Fibroblast of skin of back (primary cell): ENCODE data around the gene MRNIP.
"Not testable (repeated sequence)": the region's sequence is repeated elsewhere in the genome, so short reads cannot be mapped to it uniquely, and the experiment has no call there.

Source experiments
- DNase-seq: peaks from one replicate; pipeline ENCODE4 v3.0.0-alpha.2; 2013

The MRNIP gene

DNA sequence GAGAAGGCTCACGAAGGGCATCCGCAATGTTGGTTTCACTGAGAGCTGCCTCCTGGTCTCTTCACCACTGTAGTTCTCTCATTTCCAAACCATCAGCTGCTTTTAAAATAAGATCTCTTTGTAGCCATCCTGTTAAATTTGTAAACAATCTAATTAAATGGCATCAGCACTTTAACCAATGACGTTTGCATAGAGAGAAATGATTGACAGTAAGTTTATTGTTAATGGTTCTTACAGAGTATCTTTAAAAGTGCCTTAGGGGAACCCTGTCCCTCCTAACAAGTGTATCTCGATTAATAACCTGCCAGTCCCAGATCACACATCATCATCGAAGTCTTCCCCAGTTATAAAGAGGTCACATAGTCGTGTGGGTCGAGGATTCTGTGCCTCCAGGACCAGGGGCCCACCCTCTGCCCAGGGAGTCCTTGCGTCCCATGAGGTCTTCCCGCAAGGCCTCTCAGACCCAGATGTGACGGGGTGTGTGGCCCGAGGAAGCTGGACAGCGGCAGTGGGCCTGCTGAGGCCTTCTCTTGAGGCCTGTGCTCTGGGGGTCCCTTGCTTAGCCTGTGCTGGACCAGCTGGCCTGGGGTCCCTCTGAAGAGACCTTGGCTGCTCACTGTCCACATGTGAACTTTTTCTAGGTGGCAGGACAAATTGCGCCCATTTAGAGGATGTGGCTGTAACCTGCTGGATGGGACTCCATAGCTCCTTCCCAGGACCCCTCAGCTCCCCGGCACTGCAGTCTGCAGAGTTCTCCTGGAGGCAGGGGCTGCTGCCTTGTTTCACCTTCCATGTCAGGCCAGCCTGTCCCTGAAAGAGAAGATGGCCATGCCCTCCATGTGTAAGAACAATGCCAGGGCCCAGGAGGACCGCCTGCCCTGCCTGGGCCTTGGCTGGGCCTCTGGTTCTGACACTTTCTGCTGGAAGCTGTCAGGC, 21.3 kb downstream of the MRNIP start:
- DNase-seq, result no peak

DNA sequence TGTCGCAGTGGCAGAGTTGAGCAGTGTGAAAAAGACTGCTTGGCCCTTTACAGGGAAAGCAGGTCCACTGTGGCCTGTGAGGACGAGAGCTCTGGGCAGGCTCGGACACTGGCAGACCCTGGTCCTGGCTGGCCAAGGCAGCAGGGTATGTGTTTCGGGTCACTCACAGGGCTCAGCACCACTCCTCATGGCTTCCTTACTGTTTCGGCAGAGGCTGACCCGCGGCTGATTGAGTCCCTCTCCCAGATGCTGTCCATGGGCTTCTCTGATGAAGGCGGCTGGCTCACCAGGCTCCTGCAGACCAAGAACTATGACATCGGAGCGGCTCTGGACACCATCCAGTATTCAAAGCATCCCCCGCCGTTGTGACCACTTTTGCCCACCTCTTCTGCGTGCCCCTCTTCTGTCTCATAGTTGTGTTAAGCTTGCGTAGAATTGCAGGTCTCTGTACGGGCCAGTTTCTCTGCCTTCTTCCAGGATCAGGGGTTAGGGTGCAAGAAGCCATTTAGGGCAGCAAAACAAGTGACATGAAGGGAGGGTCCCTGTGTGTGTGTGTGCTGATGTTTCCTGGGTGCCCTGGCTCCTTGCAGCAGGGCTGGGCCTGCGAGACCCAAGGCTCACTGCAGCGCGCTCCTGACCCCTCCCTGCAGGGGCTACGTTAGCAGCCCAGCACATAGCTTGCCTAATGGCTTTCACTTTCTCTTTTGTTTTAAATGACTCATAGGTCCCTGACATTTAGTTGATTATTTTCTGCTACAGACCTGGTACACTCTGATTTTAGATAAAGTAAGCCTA, 22.2 kb downstream of the MRNIP start:
- DNase-seq, result peak; percentile 12

DNA sequence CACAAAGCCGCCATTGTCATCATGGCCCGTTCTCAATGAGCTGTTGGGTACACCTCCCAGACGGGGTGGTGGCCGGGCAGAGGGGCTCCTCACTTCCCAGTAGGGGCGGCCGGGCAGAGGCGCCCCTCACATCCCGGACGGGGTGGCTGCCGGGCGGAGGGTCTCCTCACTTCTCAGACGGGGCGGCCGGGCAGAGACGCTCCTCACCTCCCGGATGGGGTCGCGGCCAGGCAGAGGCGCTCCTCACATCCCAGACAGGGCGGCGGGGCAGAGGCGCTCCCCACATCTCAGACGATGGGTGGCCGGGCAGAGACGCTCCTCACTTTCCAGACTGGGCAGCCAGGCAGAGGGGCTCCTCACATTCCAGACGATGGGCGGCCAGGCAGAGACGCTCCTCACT, 23.7 kb downstream of the MRNIP start:
- DNase-seq, result not testable (repeated sequence)

DNA sequence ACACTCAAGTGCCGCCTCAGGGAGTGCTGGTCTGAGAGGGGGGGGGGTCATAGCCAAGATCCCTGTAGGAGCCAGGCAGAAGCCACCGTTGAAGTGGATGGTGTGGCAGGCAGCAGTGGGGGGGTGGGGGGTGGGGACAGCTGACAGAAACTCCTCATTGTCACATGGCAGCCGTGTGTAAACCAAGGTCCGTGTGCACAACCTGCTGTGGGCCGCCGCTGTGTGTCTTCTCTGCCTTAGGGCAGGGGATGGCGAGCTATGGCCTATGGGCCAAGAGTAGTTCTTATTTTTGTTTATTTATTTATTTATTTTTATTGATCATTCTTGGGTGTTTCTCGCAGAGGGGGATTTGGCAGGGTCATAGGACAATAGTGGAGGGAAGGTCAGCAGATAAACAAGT, 24.5 kb downstream of the MRNIP start:
- DNase-seq, result no peak

DNA sequence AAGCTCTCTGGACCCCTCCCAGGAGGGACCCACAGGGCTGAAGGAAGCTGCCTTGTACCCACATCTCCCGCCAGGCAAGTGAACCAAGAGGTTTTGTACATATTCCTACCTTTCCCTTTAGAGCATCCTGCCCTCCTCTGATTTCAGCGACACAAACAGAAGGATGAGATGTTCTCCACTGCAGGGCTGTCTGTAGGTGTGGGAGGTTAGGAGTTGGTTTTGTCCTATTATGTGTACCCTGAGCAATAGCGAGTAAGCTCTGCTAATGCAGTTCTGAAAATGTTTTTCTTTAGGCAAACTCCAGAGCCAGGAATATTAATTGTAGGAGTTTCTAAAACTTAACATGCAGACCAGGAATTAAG, 24.9 kb downstream of the MRNIP start:
- DNase-seq, result no peak

DNA sequence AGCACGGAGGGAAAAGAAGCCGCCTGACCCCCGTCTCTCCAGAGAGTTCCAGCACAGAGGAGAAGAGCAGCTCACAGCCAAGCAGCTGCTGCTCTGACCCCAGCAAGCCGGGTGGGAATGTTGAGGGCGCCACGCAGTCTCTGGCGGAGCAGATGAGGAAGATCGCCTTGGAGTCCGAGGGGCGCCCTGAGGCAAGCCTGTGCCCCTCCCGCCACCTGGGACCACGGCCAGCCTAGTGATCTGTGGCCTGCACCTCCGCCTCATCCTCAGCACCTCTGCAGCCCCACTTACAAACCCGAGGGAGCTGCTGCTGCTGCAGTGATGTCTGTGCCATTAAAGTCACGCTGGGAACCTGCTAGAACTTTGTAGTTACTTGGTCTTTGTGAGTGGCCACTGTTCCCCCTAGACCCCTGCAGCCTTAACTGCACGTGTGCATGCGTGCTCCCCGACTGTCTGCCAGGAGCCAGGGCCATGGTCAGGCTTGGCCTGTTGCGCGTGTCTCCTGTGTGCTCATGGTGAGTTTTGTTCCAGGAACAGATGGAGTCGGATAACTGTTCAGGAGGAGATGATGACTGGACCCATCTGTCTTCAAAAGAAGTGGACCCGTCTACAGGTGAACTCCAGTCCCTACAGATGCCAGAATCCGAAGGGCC, 25.4 kb downstream of the MRNIP start:
- no peak for DNase-seq

DNA sequence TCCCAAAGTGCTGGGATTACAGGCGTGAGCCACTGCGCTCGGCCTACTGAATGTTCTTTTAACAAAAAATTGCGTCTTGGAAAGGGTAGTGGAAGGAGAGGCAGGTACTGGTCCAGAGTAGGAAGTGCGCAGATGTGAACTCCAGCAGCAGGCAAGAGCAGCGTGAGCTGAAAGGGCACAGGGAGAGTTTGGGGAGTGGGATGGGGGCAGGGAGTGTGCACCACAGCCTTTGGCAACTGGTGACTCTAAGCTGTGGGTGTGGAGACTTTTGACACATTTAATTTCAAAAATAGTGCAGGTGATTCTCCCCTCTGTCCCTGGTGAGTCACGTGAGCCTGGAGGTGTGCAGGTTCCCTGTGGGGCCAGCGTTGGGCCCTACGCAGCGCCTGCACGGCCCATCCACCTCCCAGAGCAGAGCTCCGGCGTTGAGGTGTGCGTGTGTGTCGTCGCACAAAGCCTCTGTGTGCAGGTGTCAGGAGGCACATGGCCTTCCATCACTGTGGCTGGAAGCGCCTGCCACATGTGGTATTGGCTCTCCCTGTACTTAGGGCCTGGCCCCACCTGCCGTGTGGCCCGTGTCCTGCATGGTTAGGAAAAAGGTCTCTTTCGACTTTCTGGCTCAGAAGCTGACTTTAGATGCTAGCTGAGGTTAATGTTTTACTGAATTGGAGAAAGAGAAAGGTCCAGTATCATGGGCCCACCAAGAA, 26.4 kb downstream of the MRNIP start:
- DNase-seq, result no peak

DNA sequence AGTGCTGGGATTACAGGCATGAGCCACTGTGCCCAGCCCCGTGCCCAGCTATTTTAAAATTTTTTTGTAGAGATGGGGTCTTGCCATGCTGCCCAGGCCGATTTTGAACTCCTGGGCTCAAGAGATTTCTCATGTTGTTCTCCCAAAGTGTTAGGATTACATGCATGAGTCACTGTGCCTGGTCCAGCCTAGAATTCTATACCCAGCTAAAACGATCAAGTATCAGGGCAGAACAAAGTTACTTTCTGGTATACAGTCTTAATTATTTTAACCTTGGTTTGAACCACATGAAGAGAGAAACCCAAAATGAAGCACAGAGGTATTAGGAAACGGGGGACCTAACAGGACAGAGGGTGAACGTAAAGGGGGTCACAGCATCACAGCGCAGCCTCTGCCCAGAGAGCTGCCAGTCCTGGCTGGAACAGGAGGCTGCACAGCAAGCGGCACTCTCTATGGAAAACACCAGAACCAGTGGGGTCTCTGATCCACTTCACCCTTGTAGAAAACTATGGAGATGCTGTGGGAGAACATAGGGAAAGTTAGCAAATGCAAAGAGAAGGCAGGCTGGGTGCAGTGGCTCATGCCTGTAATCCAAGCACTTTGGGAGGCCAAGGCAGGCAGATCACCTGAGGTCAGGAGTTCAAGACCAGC, 27.7 kb downstream of the MRNIP start:
- no peak for DNase-seq

DNA sequence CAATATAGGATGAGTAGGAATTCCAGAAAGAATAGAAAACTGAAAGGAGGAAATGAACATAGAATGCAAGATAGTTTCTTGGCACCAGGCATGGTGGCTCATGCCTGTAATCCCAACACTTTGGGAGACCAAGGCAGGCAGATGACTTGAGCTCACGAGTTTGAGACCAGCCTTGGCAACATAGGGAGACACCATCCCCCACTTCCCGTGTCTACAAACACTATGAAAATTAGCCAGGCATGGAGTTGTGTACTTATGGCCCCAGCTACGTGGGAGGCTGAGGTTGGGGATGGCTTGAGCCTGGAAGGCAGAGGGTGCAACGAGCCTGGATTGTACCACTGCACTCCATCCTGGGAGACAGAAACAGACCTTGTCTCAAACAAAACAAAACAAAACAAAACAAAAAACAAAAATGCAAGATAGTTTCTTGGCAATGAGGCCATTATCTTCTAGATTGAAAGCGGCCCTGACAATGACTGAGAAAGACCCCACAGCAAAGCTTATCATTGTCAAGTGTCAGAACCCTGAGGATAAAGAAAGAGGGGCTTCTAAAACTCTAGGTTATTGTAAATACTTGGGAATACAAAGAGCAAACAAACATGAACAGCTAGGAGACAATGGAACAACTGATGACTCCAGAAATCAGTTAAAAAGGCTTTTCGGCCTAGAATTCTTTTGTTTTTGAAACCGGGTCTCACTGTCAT, 28.7 kb downstream of the MRNIP start:
- no peak for DNase-seq

DNA sequence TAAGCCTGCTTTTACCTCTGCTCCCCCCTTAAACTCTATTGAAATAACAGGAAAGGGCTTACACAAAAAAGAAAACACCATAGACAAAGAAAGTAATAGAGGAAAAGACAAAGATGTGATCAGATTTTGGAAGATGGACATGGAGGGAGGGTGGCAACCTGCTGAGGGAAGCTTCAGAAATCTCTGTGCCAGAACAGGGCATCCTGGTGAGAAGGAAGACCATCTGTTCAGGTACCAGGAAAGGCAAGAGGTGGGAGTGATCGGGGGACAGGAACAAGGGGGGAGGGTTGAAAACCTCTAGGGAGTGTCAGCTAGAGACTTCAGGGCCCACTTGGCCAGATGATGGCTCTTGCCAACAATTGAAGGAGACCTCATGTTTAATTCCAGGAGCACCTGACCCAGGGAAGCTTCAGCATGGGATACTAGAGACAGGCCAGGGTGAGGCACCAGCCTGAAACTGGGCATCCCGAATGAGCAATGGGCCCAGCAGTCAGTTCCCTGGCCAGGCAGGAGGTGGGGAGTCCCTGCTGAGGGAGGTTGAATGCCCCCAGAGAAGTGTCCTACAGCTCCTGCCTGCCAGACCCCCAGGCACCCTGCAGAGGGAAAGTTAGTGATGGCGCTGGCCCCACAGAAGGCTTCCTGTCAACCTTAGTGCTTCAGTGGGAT, 29.7 kb downstream of the MRNIP start:
- no peak for DNase-seq

DNA sequence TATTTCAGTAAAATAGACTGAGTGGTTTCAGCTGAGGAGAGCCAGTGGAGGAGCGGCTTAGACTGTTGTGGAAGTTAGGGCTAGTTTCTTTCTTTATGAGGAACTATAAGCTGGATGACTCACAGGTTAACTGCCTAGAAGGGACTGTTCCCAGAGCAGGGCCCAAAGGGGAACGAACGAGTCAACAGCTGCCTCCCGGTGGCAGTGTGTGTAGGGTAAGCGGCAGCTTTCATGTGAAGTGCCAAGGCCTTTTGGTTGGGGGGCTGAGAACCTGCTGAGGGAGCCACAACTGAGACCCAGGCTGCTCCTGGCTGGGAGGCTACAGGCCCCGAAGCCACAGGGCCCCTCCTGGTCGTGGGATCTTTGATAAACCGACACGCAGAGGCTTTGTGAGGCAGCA, 30.9 kb downstream of the MRNIP start:
- DNase-seq, result peak; percentile 72

DNA sequence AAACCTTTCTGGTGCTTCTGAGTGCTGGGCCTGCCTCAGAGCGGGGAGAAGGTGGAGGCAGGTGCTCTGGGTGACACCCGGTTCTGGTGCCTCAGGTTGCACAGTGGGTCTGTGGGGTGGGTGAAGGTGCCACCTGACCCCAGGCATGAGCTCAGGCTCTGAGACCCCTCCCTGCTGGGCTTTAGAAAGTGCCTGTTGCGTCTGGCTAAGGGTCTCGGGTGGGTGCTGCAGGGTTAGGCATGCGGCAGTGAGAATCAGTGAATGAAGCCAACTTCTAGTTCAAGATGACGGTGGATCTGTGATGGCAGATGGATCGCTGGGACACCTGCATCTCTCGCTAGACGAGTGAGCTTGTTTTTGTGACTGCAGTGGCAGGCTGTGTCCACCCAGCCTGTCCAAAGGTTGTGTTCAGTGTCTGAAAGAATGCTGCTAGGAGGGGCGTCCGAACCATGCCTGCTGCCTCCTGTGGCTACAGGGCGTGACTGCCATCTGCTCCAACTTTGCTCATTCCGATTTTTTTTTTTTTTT, 32.9 kb downstream of the MRNIP start:
- no peak for DNase-seq

DNA sequence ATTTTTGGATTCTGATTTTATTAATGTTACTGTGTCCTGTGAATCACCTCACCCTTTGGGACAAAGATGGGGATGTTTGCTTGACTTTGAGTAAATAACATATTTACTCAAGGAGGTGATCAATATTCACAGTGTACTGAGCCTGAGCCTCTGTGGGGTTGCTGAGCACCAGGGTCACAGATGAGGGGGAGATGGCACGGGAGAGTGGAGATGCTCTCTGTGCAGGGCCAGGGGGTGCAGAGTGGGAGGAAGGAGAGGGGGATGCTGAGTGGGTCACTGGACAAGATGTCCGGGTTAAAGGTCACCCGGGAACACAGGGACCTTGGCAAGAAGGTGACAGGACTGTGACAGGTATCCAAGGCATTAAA, 33.9 kb downstream of the MRNIP start:
- DNase-seq, result no peak

DNA sequence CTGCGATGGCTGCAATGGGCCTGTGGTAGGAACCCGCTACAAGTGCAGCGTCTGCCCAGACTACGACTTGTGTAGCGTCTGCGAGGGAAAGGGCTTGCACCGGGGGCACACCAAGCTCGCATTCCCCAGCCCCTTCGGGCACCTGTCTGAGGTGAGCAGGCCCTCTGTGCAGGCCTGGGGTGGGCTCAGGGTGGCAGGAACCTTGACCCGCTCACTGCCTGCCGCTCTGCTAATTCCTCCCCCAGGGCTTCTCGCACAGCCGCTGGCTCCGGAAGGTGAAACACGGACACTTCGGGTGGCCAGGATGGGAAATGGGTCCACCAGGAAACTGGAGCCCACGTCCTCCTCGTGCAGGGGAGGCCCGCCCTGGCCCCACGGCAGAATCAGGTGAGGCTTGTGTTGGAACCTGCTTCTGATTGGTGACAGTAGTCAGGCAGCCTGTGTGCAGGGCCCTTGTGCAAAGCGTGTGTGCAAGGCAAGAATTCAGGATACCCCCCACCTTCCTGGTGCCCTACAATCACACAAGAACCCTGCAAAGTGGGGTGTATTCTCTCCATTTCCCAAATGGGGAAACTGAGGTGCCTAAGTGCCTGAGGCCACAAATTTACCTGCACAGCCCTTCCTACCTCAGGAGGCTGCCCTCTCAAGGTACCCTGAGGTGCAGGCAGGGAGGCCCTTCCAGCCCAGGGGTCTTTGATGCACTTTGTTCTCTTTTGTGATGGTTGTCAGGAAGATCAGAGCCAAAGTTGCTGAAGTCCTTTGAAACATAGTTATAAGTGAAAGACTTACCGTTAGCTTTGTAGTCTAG, 34.5 kb downstream of the MRNIP start:
- no peak for DNase-seq

DNA sequence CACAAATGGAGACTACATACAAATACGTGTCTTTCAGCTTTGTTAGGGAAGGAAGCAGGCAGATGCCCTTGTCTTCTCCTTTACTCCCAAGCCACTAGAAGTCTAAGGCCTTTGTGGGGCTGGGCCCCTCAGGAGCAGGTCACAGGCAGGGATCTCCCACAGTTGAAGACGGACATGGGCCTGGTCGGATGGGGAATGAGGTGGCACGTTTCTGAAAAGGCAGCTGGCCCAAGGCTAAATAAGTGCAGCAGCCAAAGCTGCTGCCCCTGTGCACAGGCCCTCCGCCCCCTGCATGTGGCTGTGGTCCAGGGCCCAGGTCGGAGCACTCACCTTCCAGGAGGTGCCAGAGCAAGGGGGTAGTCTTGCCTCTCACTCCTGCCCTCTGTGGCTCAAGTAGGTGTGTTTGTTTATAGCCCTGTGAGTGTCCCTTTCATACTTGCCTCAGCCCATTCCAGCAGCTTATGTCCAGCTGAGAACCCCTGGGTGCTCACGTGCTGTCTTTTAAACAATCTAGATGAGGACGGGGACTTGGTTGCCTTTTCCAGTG, 36.1 kb downstream of the MRNIP start:
- no peak for DNase-seq

DNA sequence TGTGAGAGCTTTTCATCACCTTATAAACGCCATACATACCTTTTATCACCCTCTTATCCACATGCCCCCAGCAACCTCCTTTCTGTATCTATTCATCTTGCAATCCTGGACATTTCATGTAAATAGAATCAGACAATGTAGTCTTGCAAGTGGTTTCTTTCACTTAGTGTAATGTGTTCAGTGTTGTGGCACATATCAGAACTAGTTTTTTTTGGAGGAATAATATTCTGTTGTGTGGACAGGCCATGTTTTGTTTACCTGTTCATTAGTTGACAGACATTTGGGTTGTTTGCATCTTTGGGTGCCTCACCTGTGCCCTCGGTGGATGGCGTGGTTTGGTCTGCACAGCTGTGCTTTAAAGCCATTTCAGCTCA, 36.6 kb downstream of the MRNIP start:
- no peak for DNase-seq

DNA sequence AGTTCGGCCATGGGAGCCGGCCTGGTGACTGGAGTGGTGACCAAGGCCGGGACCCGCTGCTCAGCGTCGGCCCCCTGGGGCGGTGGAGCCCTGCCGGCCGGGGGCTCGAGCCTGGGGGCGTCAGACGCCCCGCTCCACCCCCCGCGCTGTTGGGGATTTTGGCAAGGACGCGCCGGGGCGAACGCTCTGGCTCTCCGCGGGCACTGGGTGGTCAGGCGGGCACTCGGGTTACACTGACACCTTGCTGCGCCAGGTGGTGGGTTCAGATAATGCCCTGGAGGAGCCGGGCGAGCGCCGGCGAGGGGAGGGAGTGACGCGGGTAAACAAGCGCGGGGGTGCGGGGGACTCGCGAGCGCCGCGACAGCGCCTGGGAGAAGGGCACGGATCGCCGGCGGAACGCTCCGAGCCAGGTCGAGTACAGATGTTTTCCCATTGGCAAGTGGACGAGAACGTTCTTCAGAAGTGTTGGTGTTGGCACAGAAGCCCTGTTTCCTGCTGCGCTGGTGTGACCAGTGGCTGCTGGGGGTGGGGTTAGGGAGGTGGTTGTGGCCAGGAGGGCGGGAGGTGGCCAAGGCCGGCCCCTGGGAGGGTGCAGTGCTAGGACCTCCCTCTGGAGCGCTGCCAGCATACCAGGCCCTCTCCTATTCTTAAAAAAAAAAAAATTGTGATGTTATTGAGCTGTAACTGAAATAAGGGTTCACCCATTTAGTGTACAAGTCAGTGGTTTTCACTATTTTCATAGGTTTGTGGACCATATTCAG, 37.1 kb downstream of the MRNIP start:
- peak; percentile 96 for DNase-seq

DNA sequence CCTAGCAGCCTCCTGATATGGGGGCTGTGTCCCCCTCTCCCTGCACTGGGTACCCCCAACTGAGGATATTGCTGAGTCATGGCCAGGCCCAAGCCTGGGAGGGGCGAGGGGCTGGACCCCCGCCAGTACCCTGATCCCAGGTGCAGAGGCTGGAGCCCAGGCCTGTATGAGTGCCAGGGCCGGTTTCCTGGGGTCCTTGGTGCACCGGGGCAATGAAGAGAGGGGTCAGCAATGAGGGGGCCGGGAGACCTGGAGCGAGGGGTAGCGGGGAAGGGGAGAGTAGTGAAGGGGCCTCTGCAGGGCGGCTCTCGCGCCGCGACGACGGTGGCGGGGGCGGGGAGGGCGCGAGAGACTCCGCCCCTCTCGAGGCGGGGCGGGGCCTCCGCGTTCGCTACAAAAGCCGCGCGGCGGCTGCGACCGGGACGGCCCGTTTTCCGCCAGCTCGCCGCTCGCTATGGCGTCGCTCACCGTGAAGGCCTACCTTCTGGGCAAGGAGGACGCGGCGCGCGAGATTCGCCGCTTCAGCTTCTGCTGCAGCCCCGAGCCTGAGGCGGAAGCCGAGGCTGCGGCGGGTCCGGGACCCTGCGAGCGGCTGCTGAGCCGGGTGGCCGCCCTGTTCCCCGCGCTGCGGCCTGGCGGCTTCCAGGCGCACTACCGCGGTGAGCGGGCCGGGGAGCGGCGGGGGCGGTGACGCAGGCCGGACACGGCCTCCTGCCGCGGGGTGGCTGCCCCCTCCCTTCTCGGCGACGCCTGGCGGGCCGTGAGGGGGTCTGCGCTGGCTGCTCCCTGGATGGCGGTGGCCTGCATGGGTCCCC, 37.9 kb downstream of the MRNIP start, which contains the start of gene SQSTM1:
Gene SQSTM1, plus strand, starts transcription at position 423 of the 815 bp plus-strand sequence. Its CDS starts 32 bp downstream, at position 455.
- DNase-seq, result peak; percentile 74
